Measurements from ENCODE around the gene TMEM171.

Gene TMEM171

DNA sequence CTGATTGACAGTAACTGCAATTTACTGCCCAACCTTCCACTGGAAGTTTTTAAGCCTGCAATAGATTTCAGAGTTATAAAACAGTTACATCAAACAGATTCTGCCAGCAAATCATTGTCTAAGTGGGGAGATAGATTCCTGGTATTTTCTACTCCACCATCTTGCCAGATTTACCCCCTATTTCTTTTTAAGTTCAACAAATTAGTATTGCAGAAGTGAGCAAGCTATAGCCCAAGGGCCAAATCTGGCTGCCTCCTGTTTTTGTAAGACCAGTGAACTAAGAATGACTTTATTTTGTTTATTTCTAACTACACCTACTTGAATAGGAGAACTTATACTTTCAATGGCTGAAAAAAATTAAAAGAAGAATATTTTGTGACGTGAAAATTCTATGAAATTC is 8.8 kb upstream of the TMEM171 start:
- TF ChIP-seq, protein P1, sequence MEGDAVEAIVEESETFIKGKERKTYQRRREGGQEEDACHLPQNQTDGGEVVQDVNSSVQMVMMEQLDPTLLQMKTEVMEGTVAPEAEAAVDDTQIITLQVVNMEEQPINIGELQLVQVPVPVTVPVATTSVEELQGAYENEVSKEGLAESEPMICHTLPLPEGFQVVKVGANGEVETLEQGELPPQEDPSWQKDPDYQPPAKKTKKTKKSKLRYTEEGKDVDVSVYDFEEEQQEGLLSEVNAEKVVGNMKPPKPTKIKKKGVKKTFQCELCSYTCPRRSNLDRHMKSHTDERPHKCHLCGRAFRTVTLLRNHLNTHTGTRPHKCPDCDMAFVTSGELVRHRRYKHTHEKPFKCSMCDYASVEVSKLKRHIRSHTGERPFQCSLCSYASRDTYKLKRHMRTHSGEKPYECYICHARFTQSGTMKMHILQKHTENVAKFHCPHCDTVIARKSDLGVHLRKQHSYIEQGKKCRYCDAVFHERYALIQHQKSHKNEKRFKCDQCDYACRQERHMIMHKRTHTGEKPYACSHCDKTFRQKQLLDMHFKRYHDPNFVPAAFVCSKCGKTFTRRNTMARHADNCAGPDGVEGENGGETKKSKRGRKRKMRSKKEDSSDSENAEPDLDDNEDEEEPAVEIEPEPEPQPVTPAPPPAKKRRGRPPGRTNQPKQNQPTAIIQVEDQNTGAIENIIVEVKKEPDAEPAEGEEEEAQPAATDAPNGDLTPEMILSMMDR (IDR thresholded peaks at IDR 0.05; ENCODE audit: low read depth, low read length, missing control alignments), result no peak

DNA sequence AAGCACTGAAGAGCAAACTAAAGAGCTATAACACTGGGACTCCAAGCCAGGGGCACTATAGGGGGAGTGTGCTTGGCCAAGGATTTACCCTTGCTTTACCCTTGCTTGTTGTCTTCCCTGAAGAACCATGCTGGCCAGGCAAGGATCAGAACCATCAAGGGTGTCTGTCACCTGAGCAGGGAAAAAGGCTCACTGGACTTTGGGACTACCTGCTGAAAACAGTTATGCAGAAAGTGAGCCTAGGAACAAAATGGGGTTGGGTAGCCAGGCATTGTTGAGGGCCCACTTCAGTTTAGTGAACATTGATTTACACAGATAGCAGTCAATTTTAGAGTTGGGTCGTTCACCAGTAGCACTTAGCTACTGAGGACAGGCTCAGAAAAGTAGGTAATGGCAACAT is 8.0 kb upstream of the TMEM171 start:
- no peak for DNase-seq (ENCODE audit: low read depth)
- H3K4me3 ChIP-seq (ENCODE audit: low read depth, low read length), result no peak overlapping the region
- TF ChIP-seq, protein P1 (IDR thresholded peaks at IDR 0.05; ENCODE audit: low read depth, low read length, missing control alignments), result no peak

More for the DNA sequence above, 8.8 kb upstream of the TMEM171 start:
- H3K4me3 ChIP-seq (ENCODE audit: low read depth, low read length), result no peak overlapping the region
- DNase-seq (ENCODE audit: low read depth), result no peak

DNA sequence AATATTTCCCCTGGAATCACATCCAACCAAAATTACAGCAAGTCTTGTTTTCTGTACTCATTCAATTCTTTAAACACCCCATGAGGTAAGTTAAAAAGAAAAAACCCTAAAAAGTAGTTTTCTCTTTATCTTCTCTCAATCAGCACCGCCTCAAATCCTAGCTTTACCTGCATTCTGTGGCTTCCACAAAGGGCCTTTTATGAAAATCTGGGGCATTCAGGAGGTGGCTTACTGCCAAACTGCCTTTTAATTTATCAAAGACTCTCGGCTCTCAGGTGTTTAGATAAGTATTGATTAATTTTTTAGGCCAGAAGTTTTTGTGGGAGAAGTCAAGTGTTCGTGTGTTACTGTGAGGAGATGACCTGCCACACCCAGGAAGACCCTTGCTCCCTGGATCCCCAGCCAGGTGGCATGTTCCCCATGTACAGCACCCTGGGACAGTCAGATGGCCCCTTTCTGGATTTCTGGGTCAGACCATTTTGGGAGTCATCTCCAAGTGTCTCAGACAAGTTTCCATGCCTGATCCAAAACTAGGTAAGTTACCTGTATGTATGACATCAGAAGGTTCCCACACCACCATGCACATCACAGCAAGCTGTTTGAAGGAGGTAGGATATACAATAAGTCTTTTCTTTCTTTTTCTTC is 6.2 kb upstream of the TMEM171 start:
- no peak overlapping the region for H3K4me3 ChIP-seq (ENCODE audit: low read depth, low read length)
- TF ChIP-seq, protein P1 (IDR thresholded peaks at IDR 0.05; ENCODE audit: low read depth, low read length, missing control alignments), result no peak
- no peak for DNase-seq (ENCODE audit: low read depth)

DNA sequence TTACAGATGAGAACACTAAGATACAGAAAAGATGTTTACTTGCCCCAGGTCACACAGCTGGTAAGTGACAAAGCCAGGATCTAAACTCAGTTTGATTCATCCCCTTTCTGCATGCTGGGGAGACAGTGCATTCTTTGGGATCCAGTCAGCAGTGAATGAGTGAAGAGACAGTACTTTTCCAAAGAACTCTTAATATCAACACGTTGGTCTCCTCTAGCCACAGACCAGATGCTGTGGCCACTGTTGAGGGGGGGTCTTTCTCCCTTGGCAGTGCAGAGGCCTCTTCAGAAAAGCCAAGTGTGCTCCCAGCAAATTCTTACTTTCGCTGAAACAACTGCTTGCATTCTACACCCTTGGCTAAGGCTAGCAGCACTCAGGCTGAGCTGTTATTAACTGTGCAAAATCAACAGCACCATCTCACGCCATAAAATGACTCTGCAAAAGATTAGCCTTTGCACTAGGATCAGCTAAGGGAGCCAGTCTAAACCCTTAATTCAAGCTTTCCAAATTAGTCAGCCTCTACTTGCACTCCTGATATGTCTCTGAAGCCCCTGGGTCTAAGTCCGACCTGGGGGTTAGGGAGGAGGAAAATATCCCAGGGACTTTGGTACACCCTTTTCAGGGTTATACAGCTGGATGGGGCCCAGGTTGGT is 4.8 kb upstream of the TMEM171 start:
- DNase-seq (ENCODE audit: low read depth), result no peak

DNA sequence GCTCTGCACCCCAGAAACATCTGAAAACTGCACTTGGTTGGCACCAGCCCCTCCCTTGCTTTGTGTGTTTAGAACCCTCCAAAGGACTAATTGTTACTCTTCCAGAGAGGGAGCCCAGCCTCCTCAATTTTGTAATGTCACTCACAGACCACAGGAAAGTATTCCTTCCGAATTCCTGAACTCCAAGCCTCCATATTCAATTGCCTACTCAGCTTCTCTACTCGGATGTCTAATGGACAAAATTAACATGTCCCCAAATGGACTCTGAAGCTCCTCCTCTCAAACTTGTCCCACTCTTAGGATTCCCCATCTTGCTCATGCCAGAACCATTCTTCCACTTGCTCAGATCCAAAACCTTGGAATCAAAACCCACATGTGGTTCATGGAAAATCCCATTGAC is 3.9 kb upstream of the TMEM171 start:
- DNase-seq (ENCODE audit: low read depth), result no peak
- no peak overlapping the region for H3K4me3 ChIP-seq (ENCODE audit: low read depth, low read length)
- TF ChIP-seq, protein P1 (IDR thresholded peaks at IDR 0.05; ENCODE audit: low read depth, low read length, missing control alignments), result no peak

More for the DNA sequence above, 4.8 kb upstream of the TMEM171 start:
- H3K4me3 ChIP-seq (ENCODE audit: low read depth, low read length), result no peak overlapping the region
- TF ChIP-seq, protein P1 (IDR thresholded peaks at IDR 0.05; ENCODE audit: low read depth, low read length, missing control alignments), result no peak

DNA sequence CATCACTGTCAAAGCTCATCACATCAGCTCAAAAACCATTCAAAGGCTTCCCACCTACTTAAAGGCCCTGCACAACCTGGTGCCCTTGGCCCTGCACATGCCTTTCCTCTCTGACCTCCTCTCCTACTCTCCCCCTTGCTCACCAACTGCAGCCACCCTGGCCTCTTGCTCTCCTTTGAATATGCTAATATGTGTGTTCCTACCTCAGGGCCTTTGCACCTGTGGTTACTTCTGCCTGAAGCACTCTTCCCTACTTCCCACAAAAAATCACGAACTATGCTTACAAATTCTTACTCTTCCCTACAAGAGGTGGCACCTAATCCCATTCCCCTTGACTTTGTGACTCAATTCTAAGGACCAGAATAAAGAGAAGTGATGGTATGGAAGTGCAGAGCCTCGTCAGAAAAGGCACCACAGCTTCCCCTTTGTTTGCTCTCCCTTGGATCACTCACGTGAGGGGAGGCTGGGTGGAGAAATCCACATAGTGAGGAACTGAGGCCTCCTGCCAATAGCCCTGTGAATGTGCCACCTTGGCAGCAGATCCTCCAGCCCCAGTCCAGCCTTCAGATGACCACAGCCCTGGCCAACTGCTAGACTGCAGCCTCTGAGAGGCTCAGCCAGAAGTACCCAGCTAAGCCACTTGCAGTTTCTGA is 3.2 kb upstream of the TMEM171 start:
- DNase-seq (ENCODE audit: low read depth), result no peak
- H3K4me3 ChIP-seq (ENCODE audit: low read depth, low read length), result no peak overlapping the region
- TF ChIP-seq, protein P1 (IDR thresholded peaks at IDR 0.05; ENCODE audit: low read depth, low read length, missing control alignments), result no peak

All from GM12864 (cell line).